Activated naive CD4-positive, alpha-beta T cell treated with anti-CD3 and anti-CD28 coated beads, Interleukin-2, amount 50 U/mL, for 24 hours (primary cell): ENCODE measurements around the gene BORCS6.
"Not testable (repeated sequence)": the region's sequence is repeated elsewhere in the genome, so short reads cannot be mapped to it uniquely, and the experiment has no call there.

ENCODE experiments used
- H3K27ac Mint-ChIP-seq: one replicate; pipeline ENCODE4 v1.8.0; 2021; ENCODE audit warnings: mild to moderate bottlenecking, mixed read lengths
- H3K27me3 Mint-ChIP-seq: one replicate; pipeline ENCODE4 v1.8.0; 2021; ENCODE audit warnings: mixed read lengths
- H3K36me3 Mint-ChIP-seq: one replicate; pipeline ENCODE4 v1.8.0; 2021; ENCODE audit warnings: mixed read lengths
- H3K4me1 Mint-ChIP-seq: one replicate; pipeline ENCODE4 v1.8.0; 2021; ENCODE audit warnings: mixed read lengths
- H3K4me3 Mint-ChIP-seq: one replicate; pipeline ENCODE4 v1.8.0; 2021; ENCODE audit warnings: mild to moderate bottlenecking, mixed read lengths
- H3K9me3 Mint-ChIP-seq: one replicate; pipeline ENCODE4 v1.8.0; 2021; ENCODE audit warnings: mixed read lengths

The BORCS6 gene

DNA sequence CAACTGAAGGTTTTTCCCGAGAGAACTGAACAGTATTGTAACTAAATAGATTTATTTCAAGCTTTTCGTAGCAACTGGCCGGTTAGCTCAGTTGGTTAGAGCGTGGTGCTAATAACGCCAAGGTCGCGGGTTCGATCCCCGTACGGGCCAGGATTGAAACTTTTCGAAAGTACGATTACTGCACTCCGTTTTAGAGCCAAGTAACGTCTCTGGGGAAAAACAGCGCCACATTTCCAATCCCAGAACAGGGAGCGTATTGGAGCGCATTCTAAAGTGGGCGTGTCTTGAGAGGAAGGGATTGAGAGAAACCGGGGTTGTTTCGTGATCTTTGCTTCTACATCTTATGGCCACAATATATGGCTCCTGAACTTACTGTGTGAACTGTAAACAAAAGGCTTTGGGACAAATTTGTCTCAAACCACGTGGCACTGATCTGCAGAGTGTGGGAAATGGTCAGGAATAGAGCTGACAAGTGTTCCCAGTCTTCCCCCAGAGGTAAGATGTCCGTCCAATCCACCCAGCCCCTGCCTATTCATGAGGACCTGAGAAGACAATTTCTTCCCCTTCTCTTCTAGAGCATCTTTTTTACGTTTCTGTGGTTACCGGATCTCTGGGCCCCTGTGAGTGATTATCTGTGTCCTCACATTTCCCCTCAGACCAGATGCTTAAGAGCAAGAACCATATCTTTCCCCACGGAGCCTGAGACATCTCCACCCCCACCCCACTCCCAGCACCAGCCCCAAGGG is 2.3 kb downstream of the BORCS6 start:
- H3K9me3 Mint-ChIP-seq = no peaks in the 10 kb centered on the region
- H3K36me3 Mint-ChIP-seq = no peaks in the 10 kb centered on the region
- no peaks in the 10 kb centered on the region for H3K27me3 Mint-ChIP-seq
- H3K4me3 Mint-ChIP-seq = no peak overlapping the region
- H3K27ac Mint-ChIP-seq = no peak overlapping the region
- peaks cover 17% of the 10 kb centered on the region for H3K4me1 Mint-ChIP-seq

DNA sequence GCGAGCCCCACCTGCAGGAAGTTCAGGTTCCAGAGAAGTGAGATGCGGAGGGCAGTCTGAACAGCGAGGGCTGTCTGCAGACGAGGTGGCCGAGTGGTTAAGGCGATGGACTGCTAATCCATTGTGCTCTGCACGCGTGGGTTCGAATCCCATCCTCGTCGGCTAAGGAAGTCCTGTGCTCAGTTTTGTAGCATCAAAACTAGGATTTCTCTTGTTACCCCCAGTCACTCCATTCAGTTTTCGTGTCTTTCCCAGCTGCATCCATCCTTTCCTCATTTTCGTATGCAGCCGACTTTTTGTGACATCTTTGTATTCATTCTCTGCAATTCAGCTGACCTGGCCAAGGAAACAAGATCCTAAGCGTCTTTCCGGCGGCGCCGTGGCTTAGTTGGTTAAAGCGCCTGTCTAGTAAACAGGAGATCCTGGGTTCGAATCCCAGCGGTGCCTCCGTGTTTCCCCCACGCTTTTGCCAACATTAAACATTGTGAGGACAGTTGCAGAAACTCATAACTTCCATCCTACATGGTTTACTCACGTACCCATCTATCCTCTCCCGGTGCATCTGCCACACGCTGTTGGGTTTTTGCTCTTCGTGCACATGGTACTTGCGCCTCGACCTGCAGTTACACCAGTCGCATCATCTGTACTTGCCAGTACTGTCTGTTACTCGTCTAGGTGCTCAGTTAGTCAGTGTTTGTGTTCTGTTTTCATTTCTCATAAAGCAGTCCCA is 3.0 kb downstream of the BORCS6 start:
- Mint-ChIP-seq H3K9me3 (no peaks in the 10 kb centered on the region), H3K4me3 (no peak overlapping the region), H3K36me3 (no peaks in the 10 kb centered on the region), H3K27ac (no peak overlapping the region), H3K27me3 (no peaks in the 10 kb centered on the region), H3K4me1 (peaks cover 19% of the 10 kb centered on the region)

DNA sequence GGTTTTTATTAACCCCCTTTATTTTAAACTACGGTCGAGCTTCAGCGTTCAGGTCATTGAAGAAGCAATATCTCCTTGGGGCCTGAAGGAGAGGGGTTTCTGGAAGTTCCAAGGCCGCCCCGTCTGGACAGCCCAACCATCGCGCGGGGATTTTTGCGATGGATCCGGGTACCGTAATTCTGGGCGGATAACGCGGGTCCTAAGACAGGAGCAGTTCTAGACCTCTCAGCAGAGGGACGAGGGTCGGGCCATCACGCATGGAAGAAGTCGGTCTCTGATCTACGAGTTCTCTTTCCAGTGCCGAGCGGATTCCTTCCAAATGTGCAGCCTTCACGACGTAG is 3.6 kb downstream of the BORCS6 start:
- Mint-ChIP-seq H3K36me3 (no peaks in the 10 kb centered on the region), H3K9me3 (no peaks in the 10 kb centered on the region), H3K27ac (no peak overlapping the region), H3K4me3 (no peak overlapping the region), H3K4me1 (peaks cover 21% of the 10 kb centered on the region), H3K27me3 (no peaks in the 10 kb centered on the region)

DNA sequence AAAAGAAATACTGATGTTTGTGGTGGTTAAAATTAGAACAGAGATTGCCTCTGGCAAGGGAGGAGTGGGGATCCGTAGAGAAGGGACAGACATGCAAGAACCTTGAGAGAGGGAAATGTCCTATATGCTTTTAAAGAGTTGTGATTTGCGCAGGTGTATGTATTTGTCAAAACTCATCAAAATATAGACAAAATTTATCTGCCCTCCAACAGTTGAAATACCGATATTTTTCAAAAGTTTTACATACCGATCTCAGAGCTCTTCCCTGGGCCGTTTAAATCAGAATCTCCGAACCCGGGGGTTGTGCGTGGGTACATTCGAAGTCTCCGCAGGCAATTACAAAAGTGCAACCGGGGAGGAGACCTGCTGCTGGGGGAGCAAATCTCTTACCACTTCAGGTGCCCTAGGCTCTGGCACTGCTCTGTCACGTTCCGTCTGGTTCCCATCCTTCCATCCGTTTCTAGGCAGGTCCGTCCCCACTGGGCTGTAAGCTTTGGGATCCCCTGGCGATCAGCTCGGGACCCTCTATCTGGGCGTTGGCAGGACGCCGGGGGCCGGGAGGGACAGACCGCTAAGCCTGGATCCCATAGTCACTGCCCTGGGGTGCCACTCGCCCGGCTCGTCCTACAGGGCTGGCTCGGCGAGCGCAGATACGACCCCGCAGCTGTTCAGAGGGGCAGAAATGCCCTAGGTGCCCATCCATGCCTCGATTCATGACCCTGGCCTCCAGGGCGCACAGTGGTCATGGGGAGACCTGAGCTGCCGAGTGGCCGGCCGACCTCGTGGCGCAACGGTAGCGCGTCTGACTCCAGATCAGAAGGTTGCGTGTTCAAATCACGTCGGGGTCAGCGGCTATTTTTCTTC is 4.2 kb downstream of the BORCS6 start:
- no peak overlapping the region for H3K27ac Mint-ChIP-seq

DNA sequence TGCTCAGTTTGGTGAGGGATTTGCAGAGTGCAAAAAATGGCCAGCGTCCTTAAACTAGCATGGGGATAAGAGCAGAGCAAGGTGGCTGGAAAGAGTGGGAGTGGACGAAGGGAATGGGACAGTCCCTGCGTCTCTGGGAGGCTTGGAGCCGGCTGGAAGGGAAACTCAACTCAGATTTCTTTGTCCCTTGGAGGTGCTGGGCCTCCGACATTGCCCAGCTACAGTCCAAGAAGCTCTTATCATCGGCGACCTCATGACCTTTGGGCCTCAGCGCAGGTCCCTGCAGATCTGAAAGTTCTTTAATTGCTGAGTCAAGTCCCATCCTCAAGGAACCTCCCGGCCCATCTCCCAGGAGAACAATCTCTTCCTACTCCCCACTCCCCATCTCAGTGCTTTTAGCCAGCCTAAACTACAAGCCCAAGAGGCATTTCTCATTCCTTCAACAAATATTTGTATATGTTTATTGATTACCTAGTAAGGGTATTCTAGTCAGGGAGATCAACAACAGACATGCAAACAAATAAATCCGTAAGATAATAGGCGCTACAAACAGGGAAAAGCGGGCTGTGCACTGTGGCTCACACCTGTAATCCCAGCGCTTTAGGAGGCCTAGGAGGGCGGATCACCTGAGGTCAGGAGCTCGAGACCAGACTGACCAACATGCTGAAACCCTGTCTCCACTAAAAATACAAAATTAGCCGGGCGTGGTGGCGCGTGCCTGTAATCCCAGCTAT is 12.8 kb downstream of the BORCS6 start:
- Mint-ChIP-seq H3K27ac (no peak overlapping the region), H3K36me3 (no peaks in the 10 kb centered on the region), H3K4me1 (peaks cover 53% of the 10 kb centered on the region), H3K9me3 (no peaks in the 10 kb centered on the region), H3K27me3 (no peaks in the 10 kb centered on the region), H3K4me3 (peak overlapping the region; percentile 88)

More for the DNA sequence above, 4.2 kb downstream of the BORCS6 start:
- H3K27me3 Mint-ChIP-seq = no peaks in the 10 kb centered on the region
- H3K36me3 Mint-ChIP-seq = no peaks in the 10 kb centered on the region
- H3K4me3 Mint-ChIP-seq = no peak overlapping the region
- peaks cover 24% of the 10 kb centered on the region for H3K4me1 Mint-ChIP-seq
- no peaks in the 10 kb centered on the region for H3K9me3 Mint-ChIP-seq

DNA sequence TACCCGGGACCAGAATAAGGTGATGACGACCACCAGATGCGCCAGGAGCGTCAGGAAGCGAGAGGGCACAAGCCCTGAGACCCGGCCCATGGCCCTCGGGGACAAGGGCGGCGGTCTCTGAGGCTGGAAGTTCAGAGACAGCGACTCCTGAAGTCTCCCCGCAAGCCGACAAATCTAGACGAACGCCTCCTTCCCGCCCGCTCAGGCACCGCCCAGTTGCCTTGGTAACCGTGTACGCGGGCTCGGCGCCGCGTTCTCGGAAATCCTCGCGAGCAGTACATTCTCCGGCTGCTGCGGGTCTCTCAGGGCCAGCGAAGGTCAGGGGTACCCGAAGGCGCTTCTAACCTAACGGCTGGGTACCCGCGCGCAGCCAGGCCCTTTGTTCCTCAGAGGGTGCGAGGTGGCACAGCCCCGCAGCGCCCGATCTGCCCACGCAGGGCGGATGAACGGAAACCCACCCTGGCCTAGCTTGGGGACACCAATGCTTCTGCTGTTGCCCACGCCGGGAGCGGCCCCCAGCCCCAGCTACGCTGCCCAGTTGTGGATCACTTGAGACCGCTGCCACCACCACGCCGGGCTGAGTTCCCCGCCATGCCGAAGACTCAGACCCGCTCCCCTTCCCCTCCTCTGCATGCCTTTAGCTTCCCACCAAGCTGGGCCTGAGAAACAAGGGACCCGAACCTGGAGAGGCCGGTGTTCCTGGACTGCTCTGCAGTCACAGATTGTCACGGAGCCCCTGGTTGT is 13.6 kb downstream of the BORCS6 start, which contains the start of gene TMEM107:
TSS of gene TMEM107 (minus strand) at position 184 of the 744 bp plus-strand sequence. CDS start at position 90, 94 bp downstream.
- no peaks in the 10 kb centered on the region for H3K36me3 Mint-ChIP-seq
- H3K27ac Mint-ChIP-seq = peak within 1 kb of the TSS; percentile 78
- H3K4me3 Mint-ChIP-seq = peak within 1 kb of the TSS; percentile 88
- no peaks in the 10 kb centered on the region for H3K9me3 Mint-ChIP-seq
- H3K4me1 Mint-ChIP-seq = peaks cover 50% of the 10 kb centered on the region
- no peaks in the 10 kb centered on the region for H3K27me3 Mint-ChIP-seq

DNA sequence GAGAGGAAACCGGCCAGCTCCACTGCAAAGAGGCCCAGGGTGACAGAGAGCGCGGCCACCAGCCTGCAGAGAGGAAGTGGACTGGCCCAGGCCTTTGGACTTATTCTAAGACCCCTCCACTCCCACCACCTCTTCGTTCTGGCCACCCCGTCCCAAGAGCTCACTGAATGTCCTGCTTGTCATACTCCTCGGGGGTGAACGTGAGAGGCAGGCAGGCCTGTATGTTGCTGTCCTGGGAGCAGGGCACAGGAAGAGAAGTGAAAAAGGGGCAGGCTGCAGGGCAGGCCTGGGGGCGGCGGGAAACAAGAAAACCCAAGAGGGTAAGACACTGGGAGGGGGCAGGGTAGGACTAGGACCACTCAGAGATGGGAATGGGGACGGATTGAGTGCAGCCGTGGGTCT is 14.2 kb downstream of the BORCS6 start:
- H3K4me3 Mint-ChIP-seq = peak overlapping the region; percentile 88
- peaks cover 44% of the 10 kb centered on the region for H3K4me1 Mint-ChIP-seq
- no peaks in the 10 kb centered on the region for H3K36me3 Mint-ChIP-seq

DNA sequence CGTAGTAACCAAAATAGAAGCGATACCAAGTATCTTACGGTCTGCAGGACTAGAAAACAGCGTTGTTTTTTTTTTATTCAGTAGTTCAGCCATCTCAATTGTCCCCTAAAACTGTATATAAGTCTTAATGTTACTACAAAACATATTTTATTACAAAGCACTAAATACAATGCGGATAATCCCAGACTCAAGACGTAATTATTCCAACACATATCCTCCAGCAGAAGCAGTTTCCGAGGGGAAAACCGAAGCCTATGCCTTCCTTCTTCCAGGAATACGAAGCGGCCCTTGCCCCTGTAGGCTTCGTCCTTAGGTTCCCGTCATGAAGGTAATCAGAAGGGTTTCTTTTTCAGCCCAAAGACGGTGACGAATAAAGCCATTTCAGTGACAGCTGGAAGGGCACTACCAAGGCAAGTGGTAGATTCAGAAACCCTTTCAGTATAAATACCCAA is 16.1 kb downstream of the BORCS6 start:
- peak overlapping the region; percentile 100 for H3K27ac Mint-ChIP-seq
- no peaks in the 10 kb centered on the region for H3K9me3 Mint-ChIP-seq
- no peaks in the 10 kb centered on the region for H3K27me3 Mint-ChIP-seq
- no peaks in the 10 kb centered on the region for H3K36me3 Mint-ChIP-seq
- H3K4me3 Mint-ChIP-seq = peak overlapping the region; percentile 87
- H3K4me1 Mint-ChIP-seq = peaks cover 44% of the 10 kb centered on the region

More for the DNA sequence above, 14.2 kb downstream of the BORCS6 start:
- H3K27me3 Mint-ChIP-seq = no peaks in the 10 kb centered on the region
- H3K27ac Mint-ChIP-seq = peak overlapping the region; percentile 78
- no peaks in the 10 kb centered on the region for H3K9me3 Mint-ChIP-seq

DNA sequence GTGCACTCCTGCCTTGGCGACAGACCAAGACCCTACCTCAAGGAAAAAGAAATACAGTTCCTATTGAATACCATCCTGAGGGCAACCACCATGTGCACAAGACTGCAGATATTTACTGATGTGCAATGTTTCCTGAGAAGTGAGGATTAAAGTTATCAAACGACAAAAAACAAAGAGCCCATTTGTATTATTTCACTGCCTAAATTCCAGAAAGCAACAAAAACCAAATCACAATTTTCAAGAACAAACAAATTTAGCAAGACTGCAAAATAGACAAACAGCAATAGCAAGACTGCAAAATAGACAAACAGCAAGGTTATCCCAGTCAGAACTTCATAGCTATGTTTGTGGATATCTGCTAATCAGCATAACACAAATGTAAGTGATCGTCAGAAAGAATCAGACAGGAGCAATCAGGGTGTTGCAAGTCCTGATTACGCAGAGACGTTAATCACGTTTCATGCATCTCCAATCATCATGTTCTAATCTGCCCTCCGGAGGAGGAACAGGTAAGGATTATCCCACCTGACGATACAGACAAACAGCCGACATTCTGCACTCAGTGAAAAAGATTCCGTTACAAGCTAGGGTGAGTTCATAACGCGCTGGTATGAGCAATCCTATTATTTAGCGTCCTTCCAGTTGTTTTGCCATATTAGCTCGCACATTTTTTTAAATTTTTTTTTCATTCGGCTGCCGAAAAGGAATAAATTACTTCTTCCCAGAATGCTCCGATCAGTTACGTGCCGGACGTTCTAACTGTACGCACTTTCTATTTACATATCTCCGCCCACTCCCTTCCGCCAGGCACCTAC is 16.7 kb downstream of the BORCS6 start:
- Mint-ChIP-seq H3K36me3 (no peaks in the 10 kb centered on the region), H3K4me1 (peaks cover 50% of the 10 kb centered on the region), H3K27ac (peak overlapping the region; percentile 100), H3K9me3 (no peaks in the 10 kb centered on the region), H3K4me3 (peak overlapping the region; percentile 87), H3K27me3 (no peaks in the 10 kb centered on the region)

DNA sequence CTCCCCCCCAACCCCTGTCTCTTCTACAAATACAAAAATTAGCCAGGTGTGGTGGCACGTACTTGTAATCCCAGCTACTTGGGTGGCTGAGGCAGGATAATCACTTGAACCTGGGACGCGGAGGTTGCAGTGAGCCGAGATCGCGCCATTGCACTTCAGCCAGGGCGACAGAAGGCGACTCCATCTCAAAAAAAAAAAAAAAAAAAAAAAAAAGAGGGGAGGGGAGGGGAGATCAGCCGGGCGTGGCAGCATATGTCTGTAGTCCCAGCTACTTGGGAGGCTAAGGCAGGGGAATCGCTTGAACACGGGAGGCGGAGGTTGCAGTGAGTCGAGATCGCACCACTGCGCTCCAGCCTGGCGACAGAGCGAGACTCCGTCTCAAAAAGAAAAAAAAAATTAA is 19.8 kb downstream of the BORCS6 start:
- not testable (repeated sequence) for H3K36me3 Mint-ChIP-seq, H3K4me3 Mint-ChIP-seq, H3K9me3 Mint-ChIP-seq, H3K27me3 Mint-ChIP-seq, H3K27ac Mint-ChIP-seq
- H3K4me1 Mint-ChIP-seq = peaks cover 38% of the 10 kb centered on the region

DNA sequence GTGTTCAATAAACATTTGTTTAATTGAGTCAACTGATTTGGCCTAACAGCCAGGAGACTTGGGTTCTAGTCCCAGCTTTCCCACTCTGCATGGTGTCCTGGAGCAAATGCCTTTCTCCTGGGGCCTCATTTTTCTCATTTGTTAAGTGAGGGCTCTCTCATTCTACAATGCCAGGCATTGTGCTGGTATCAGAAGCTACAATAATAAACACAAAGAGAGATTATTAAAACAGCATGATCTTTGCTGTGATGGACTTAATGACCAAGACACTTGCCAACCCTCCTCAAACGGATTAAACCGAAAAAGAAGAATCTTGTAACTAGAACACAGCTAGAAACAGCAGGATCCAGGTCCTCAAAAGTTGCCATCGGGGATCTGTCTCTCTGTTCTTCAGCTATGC is 22.5 kb downstream of the BORCS6 start:
- no peaks in the 10 kb centered on the region for H3K27me3 Mint-ChIP-seq
- no peak overlapping the region for H3K4me3 Mint-ChIP-seq
- H3K4me1 Mint-ChIP-seq = peaks cover 40% of the 10 kb centered on the region
- no peaks in the 10 kb centered on the region for H3K36me3 Mint-ChIP-seq
- H3K27ac Mint-ChIP-seq = no peak overlapping the region
- H3K9me3 Mint-ChIP-seq = no peaks in the 10 kb centered on the region

DNA sequence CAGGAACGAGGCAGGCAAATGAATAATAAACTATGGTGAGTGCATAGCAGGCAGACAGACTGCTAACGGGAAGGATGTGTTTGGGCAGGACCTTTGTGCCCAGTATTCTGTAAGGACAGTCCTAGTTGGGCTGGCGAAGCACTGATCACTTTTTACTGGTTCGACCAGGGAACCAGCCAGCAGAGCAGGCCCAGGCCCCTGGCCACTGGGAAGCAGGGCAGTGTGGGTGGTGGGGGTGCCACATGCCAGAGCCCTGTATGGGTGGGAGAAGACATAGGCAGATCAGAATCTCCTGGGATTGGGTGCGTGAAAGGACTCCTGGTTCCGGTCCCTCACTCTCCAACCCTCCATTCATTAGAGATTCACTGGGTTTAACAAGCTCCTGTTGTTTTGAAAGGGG is 23.2 kb downstream of the BORCS6 start:
- Mint-ChIP-seq H3K4me3 (no peak overlapping the region), H3K27ac (no peak overlapping the region), H3K9me3 (no peaks in the 10 kb centered on the region), H3K36me3 (no peaks in the 10 kb centered on the region), H3K27me3 (no peaks in the 10 kb centered on the region), H3K4me1 (peaks cover 36% of the 10 kb centered on the region)

DNA sequence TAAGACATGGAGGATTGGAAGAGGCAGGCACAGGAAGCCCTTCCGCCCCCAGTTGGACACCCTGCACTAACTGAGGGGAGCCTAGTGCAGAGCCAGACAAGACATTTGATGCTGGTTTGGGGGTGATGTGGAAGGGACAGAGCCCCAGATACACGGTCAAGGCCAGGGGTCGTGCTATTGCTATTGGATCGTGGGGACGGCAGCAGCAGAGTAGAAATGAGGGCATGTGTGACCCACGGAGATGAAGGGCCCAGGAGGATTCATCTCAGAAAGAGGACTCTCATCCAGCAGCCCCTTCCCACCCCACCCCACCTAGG is 25.2 kb downstream of the BORCS6 start:
- H3K4me1 Mint-ChIP-seq = peaks cover 56% of the 10 kb centered on the region
- no peaks in the 10 kb centered on the region for H3K9me3 Mint-ChIP-seq
- no peaks in the 10 kb centered on the region for H3K36me3 Mint-ChIP-seq
- peak overlapping the region; percentile 84 for H3K4me3 Mint-ChIP-seq
- H3K27ac Mint-ChIP-seq = peak overlapping the region; percentile 98
- H3K27me3 Mint-ChIP-seq = no peaks in the 10 kb centered on the region
